Endothelial cell of umbilical vein (primary cell): ENCODE results near the gene HSD17B2. TPM values are rescaled to one million over a fixed set of nuclear protein-coding genes. Genes with fewer than 3 reads are reported as not detected.

Experiments
- BruUV-seq: library from RNA; stranded (reverse); fragments of 400-500 nt; replicated peaks from 2 replicates; lab custom pipeline; 2021; lab: Mats Ljungman, UMichigan
- CTCF ChIA-PET: fragments of 300-600, 350-600 bp; sonication (Branson Sonifier 250); formaldehyde crosslinking; loops from one replicate; lab custom pipeline; 2021; ENCODE audit warnings: antibody characterized with exemption, inconsistent platforms; lab: Charles Lee
- POLR2A ChIA-PET: fragments of 300-600, 350-600 bp; sonication (Branson Sonifier 250); formaldehyde crosslinking; loops from one replicate; lab custom pipeline; 2021; ENCODE audit warnings: antibody characterized with exemption, inconsistent platforms; lab: Charles Lee
- DNase-seq: peaks from one replicate; pipeline ENCODE4 v3.0.0-alpha.2; 2011; ENCODE audit warnings: low read depth, low spot score
- FAIRE-seq: peaks from 2 replicates; lab custom pipeline; 2011; peaks lifted over from hg19 to GRCh38; lab: Jason Lieb, UNC
- H2AFZ ChIP-seq: 2 replicates; pipeline ENCODE4 v1.6.0; 2012; ENCODE audit warnings: low read depth, low read length, control low read depth, inconsistent platforms
- H3K27ac ChIP-seq: 2 replicates; pipeline ENCODE4 v1.5.1; 2011; ENCODE audit warnings: low read depth, mild to moderate bottlenecking, control low read depth, low read length, moderate library complexity; ENCODE audit not compliant: insufficient read depth
- H3K27me3 ChIP-seq, 2 experiments: 2 replicates each; pipeline versions ENCODE4 v1.6.0 to v1.6.1; 2011; ENCODE audit warnings: low read length in 2 of 2, mixed read lengths in 1 of 2; ENCODE audit not compliant: control insufficient read depth in 2 of 2, insufficient read depth in 2 of 2
- H3K36me3 ChIP-seq, 2 experiments: 2 replicates in 1 of 2; 3 replicates in 1 of 2; pipeline ENCODE4 v1.5.1; 2011; ENCODE audit warnings: low read length in 2 of 2, mild to moderate bottlenecking in 1 of 2, moderate library complexity in 1 of 2; ENCODE audit not compliant: control insufficient read depth in 2 of 2, insufficient read depth in 2 of 2; ENCODE audit errors: extremely low read depth in 1 of 2
- H3K4me1 ChIP-seq: 3 replicates; pipeline ENCODE4 v1.5.1; 2011; ENCODE audit warnings: mild to moderate bottlenecking, low read length; ENCODE audit not compliant: control insufficient read depth, insufficient read depth; ENCODE audit errors: extremely low read depth
- H3K4me2 ChIP-seq: 2 replicates; pipeline ENCODE4 v1.6.1; 2011; ENCODE audit warnings: low read length, control low read depth, mixed read lengths; ENCODE audit not compliant: insufficient read depth
- H3K4me3 ChIP-seq, 3 experiments: fragments of 200-600 bp in 1 of 3; sonication (generic), shearing (Covaris generic) in 1 of 3; replicated peaks in 1 of 3; 2 replicates each; pipeline ENCODE4 v1.5.1; 2011 to 2016; ENCODE audit warnings: control low read depth in 3 of 3, low read length in 3 of 3, mild to moderate bottlenecking in 2 of 3, inconsistent platforms in 1 of 3, low read depth in 1 of 3, moderate library complexity in 1 of 3; ENCODE audit not compliant: insufficient read depth in 1 of 3
- H3K79me2 ChIP-seq: 2 replicates; pipeline ENCODE4 v1.6.0; 2012; ENCODE audit warnings: low read length, inconsistent platforms; ENCODE audit not compliant: control insufficient read depth, insufficient read depth
- H3K9ac ChIP-seq: replicated peaks from 2 replicates; pipeline ENCODE3; 2011; ENCODE audit warnings: low read length, control low read depth; ENCODE audit not compliant: insufficient read depth; ENCODE audit errors: extremely low read depth
- H3K9me1 ChIP-seq: replicated peaks from 3 replicates; pipeline ENCODE4 v1.6.0; 2011; ENCODE audit warnings: mild to moderate bottlenecking, low read length; ENCODE audit not compliant: control insufficient read depth, insufficient read depth; ENCODE audit errors: extremely low read depth
- H3K9me3 ChIP-seq: replicated peaks from 2 replicates; pipeline ENCODE4 v1.5.1; 2012; ENCODE audit warnings: low read length, inconsistent platforms; ENCODE audit not compliant: control insufficient read depth, insufficient read depth
- H4K20me1 ChIP-seq: replicated peaks from 2 replicates; pipeline ENCODE3; 2011; ENCODE audit warnings: mild to moderate bottlenecking, low read length; ENCODE audit not compliant: control insufficient read depth, insufficient read depth; ENCODE audit errors: extremely low read depth
- EZH2 ChIP-seq: IDR thresholded peaks from 2 replicates; pipeline ENCODE4 v1.6.1; 2012; ENCODE audit warnings: borderline replicate concordance, low read depth, mild to moderate bottlenecking, moderate library complexity, low read length, inconsistent platforms; ENCODE audit not compliant: severe bottlenecking
- FOS ChIP-seq: IDR thresholded peaks from 2 replicates; pipeline ENCODE4 v1.6.1; 2011; ENCODE audit warnings: mild to moderate bottlenecking, low read length, moderate library complexity, borderline replicate concordance; ENCODE audit not compliant: insufficient read depth
- GATA2 ChIP-seq: IDR thresholded peaks from 2 replicates; pipeline ENCODE4 v1.7.0; 2011; ENCODE audit warnings: low read depth, mild to moderate bottlenecking, moderate library complexity, mixed read lengths, low read length; ENCODE audit not compliant: insufficient read length, insufficient read depth
- JUN ChIP-seq: IDR thresholded peaks from 2 replicates; pipeline ENCODE4 v1.6.1; 2011; ENCODE audit warnings: borderline replicate concordance, low read depth; ENCODE audit not compliant: insufficient read length, insufficient read depth
- MYC ChIP-seq: IDR thresholded peaks from one replicate; pipeline ENCODE4 v1.6.1; 2011; ENCODE audit warnings: mild to moderate bottlenecking, low read depth, low read length
- POLR2A ChIP-seq: IDR thresholded peaks from 2 replicates; pipeline ENCODE4 v1.6.1; 2012; ENCODE audit warnings: low read depth, mild to moderate bottlenecking, control low read depth, low read length
- POLR2AphosphoS5 ChIP-seq: IDR thresholded peaks from 2 replicates; pipeline ENCODE4 v1.6.1; 2012; ENCODE audit warnings: low read depth, mild to moderate bottlenecking, control low read depth, low read length, moderate library complexity; ENCODE audit not compliant: insufficient read depth
- dilution Hi-C: fragments of 300-500 bp; cut with MboI; formaldehyde crosslinking; loops from one replicate; pipeline ENCODE4 v1.15.0; 2019; ENCODE audit warnings: low sequenced_read_pairs; ENCODE audit not compliant: extremely low pct_ligation_motif_present
- intact Hi-C: fragments of 100-400 bp; cut with micrococcal nuclease; formaldehyde crosslinking; loops from one replicate; pipeline ENCODE4 v1.10.0; 2022
- polyA plus RNA-seq, 4 experiments: library from polyadenylated mRNA; depleted of rRNA in 3 of 4; stranded (reverse) in 3 of 4; unstranded in 1 of 4; fragments of >200 nt; gene quantifications; 2 replicates each; pipeline versions ENCODE4 v1.2.1 to v1.2.3, GENCODE V29; 2011 to 2012; ENCODE audit warnings: missing spikeins in 1 of 4
- total RNA-seq: library from RNA; stranded (reverse); gene quantifications from 2 replicates; pipeline ENCODE4 v1.2.3, GENCODE V29; 2021
- TF ChIP-seq, protein P1 (sequence below): IDR thresholded peaks from 2 replicates; pipeline ENCODE4 v1.6.1; 2011; ENCODE audit not compliant: insufficient read depth, insufficient read length
- TF ChIP-seq, protein P2 (sequence below), 2 donors: IDR thresholded peaks; 1 replicate in 1 of 2; 2 replicates in 1 of 2; pipeline ENCODE4 v1.5.1; 2011; ENCODE audit warnings: low read length in 2 of 2, mild to moderate bottlenecking in 2 of 2, moderate library complexity in 2 of 2, control low read depth in 1 of 2, inconsistent platforms in 1 of 2, low read depth in 1 of 2; ENCODE audit not compliant: insufficient read depth in 1 of 2; ENCODE audit errors: extremely low read depth in 1 of 2

Gene HSD17B2
- total and polyA plus RNA-seq, 2 donors (not counting 3 experiments of a cell fraction or from before 2014, with no cell fraction given), result 1.2 to 4.5 TPM

DNA sequence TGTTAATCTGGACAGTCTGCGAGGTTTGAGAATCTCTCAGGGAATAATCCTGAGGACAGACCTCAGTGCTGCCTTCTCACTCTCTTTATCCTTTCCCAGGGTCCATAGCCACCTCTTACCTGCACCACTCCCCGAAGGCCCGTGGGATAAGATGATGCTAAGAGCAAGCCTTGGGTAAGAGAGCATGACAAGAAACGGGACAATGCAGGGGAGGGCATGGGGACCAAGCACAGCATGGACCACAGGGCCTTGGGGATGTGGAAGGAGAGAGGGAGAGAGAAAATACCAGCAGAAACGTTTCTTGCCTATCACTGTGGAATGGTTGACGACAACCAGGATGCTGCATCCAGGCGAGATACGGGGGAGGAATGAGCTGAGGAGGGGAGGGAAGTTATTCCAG, 15.5 kb upstream of the HSD17B2 start:
- Histone ChIP-seq H3K9me3 (no peaks in the 10 kb centered on the region), H3K9me1 (no peaks in the 10 kb centered on the region), H3K36me3 (no peaks in the 10 kb centered on the region), H3K27ac (no peak overlapping the region), H3K4me3 (no peak overlapping the region), H3K9ac (no peak overlapping the region), H3K79me2 (no peaks in the 10 kb centered on the region), H4K20me1 (no peaks in the 10 kb centered on the region), H3K4me2 (no peak overlapping the region), H2AFZ (no peak overlapping the region), H3K27me3 (peaks cover 7 to 16% of the 10 kb centered on the region in 2 experiments), H3K4me1 (peaks cover 9% of the 10 kb centered on the region)
- ChIA-PET POLR2A (no interaction called here), CTCF (no interaction called here)
- BruUV-seq, result no TSS peak
- DNase-seq (no peak), FAIRE-seq (no peak)
- intact Hi-C loops (loop anchor here (5.0 kb wide), 1 partner anchor 38 kb away; no protein-coding TSS in a partner anchor), dilution Hi-C loops (no loop called here)
- TF ChIP-seq POLR2A, result no peak
- TF ChIP-seq, protein P1, sequence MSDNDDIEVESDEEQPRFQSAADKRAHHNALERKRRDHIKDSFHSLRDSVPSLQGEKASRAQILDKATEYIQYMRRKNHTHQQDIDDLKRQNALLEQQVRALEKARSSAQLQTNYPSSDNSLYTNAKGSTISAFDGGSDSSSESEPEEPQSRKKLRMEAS, result no peak
- no peak for TF ChIP-seq JUN
- TF ChIP-seq, protein P2, sequence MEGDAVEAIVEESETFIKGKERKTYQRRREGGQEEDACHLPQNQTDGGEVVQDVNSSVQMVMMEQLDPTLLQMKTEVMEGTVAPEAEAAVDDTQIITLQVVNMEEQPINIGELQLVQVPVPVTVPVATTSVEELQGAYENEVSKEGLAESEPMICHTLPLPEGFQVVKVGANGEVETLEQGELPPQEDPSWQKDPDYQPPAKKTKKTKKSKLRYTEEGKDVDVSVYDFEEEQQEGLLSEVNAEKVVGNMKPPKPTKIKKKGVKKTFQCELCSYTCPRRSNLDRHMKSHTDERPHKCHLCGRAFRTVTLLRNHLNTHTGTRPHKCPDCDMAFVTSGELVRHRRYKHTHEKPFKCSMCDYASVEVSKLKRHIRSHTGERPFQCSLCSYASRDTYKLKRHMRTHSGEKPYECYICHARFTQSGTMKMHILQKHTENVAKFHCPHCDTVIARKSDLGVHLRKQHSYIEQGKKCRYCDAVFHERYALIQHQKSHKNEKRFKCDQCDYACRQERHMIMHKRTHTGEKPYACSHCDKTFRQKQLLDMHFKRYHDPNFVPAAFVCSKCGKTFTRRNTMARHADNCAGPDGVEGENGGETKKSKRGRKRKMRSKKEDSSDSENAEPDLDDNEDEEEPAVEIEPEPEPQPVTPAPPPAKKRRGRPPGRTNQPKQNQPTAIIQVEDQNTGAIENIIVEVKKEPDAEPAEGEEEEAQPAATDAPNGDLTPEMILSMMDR (IDR thresholded peaks at IDR 0.05; ENCODE audit: extremely low read depth in 1 of 2, insufficient read depth in 1 of 2, low read depth in 1 of 2, low read length in 2 of 2), result no peak
- no peak for TF ChIP-seq FOS
- no peak for TF ChIP-seq POLR2AphosphoS5
- no peak for TF ChIP-seq MYC
- TF ChIP-seq EZH2, result no peak
- TF ChIP-seq GATA2, result no peak
